ENCODE measurements around the gene RBM5. TPM values are rescaled to one million over a fixed set of nuclear protein-coding genes. Genes with fewer than 3 reads are reported as not detected.
"Not testable (repeated sequence)": the region's sequence is repeated elsewhere in the genome, so short reads cannot be mapped to it uniquely, and the experiment has no call there.

The RBM5 gene
- 100 to 1,000 TPM in 1 of 2 experiments, 10 to 100 TPM in 1; 95.2 to 107 TPM for total RNA-seq

- peaks cover 24% of the 10 kb centered on the region for H3K4me1 Mint-ChIP-seq (ENCODE audit: low read depth)
- H3K27ac Mint-ChIP-seq = peak within 1 kb of the TSS; percentile 96
- DNase-seq = peak; percentile 96
- intact Hi-C loops (cut with micrococcal nuclease) = loop anchor here (1.0 to 2.0 kb wide), 4 partner anchors 66 to 286 kb away; partner anchors contain the start of genes INKA1, RBM6 and SEMA3F
- POLR2A ChIA-PET = interaction anchor here (1.1 to 1.6 kb wide), 3 partner anchors 12 to 158 kb away, joined by 3 to 4 read pairs (median 3); partner anchors contain the start of gene GNAI2
- H3K36me3 Mint-ChIP-seq = peaks cover 33% of the 10 kb centered on the region
- H3K27me3 Mint-ChIP-seq = no peaks in the 10 kb centered on the region
- peak within 1 kb of the TSS; percentile 98 for H3K4me3 Mint-ChIP-seq
- H3K9me3 Mint-ChIP-seq = no peaks in the 10 kb centered on the region
- CTCF ChIA-PET = interaction anchor here (1.0 to 1.7 kb wide), 5 partner anchors 148 to 549 kb away, joined by 3 to 5 read pairs (median 4); partner anchors contain the start of gene INKA1
Measured at GRCh38 chr3:50088725-50089608, at the start of gene RBM5. Gene RBM5, plus strand, starts transcription at chr3:50088919. Its CDS starts 1,516 bp downstream, at chr3:50090435.

GRCh38 chr3:50044976-50045375, 43.7 kb upstream of the RBM5 start:
- Mint-ChIP-seq H3K4me1 (ENCODE audit: low read depth) (peaks cover 14% of the 10 kb centered on the region), H3K9me3 (no peaks in the 10 kb centered on the region), H3K36me3 (peaks cover 11% of the 10 kb centered on the region), H3K4me3 (no peak overlapping the region), H3K27ac (peak overlapping the region; percentile 42), H3K27me3 (no peaks in the 10 kb centered on the region)
- no peak for DNase-seq
- ChIA-PET CTCF (no interaction called here), POLR2A (no interaction called here)
- intact Hi-C loops (cut with micrococcal nuclease) = no loop called here

GRCh38 chr3:50047426-50047825, 41.3 kb upstream of the RBM5 start:
- Mint-ChIP-seq H3K36me3 (peaks cover 19% of the 10 kb centered on the region), H3K27me3 (no peaks in the 10 kb centered on the region), H3K4me1 (ENCODE audit: low read depth) (peaks cover 5% of the 10 kb centered on the region), H3K9me3 (no peaks in the 10 kb centered on the region), H3K27ac (no peak overlapping the region), H3K4me3 (no peak overlapping the region)
- ChIA-PET CTCF (no interaction called here), POLR2A (no interaction called here)
- no peak for DNase-seq
- intact Hi-C loops (cut with micrococcal nuclease) = no loop called here

DNA sequence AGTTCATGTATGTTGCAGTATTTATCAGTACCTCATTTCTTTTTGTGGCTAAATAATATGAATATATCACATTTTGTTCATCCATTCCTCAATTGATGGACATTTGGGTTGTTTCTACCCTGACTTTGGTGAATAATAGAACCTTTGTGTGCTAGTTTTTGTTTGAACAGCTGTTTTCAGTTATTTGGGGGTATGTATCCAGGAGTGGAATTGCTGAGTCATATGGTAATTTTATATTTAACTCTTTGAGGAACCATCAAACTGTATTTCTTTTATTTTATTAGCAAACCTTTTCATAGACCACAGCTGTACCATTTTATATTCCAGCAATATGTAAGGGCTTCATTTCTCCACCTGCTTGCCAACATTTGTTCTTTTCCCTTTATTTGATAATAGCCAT, 38.4 kb upstream of the RBM5 start:
- CTCF ChIA-PET = no interaction called here
- intact Hi-C loops (cut with micrococcal nuclease) = no loop called here
- H3K27me3 Mint-ChIP-seq = no peaks in the 10 kb centered on the region
- H3K36me3 Mint-ChIP-seq = peaks cover 28% of the 10 kb centered on the region
- H3K4me3 Mint-ChIP-seq = no peak overlapping the region
- no peak for DNase-seq
- no peak overlapping the region for H3K27ac Mint-ChIP-seq
- POLR2A ChIA-PET = no interaction called here
- H3K9me3 Mint-ChIP-seq = no peaks in the 10 kb centered on the region
- H3K4me1 Mint-ChIP-seq (ENCODE audit: low read depth) = peaks cover 4% of the 10 kb centered on the region

DNA sequence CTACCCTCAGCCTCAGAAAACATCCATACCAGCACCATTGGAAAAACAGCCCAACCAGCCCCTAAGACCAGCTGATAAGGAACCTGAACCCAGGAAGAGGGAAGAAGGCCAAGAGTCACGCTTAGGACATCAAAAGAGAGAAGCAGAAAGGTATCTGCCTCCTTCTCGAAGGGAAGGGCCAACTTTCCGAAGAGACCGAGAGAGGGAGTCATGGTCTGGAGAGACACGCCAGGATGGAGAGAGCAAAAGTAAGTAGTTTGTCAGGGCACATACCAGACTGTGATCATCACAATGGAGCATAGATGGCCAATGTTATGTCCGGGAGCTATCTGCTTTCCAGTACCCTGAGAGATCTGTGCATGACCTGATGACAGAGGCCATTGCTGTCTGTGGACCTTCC, 31.0 kb upstream of the RBM5 start:
- no peak for DNase-seq
- Mint-ChIP-seq H3K4me1 (ENCODE audit: low read depth) (no peaks in the 10 kb centered on the region), H3K27ac (no peak overlapping the region), H3K9me3 (no peaks in the 10 kb centered on the region), H3K36me3 (peaks cover 45% of the 10 kb centered on the region), H3K4me3 (no peak overlapping the region), H3K27me3 (no peaks in the 10 kb centered on the region)
- ChIA-PET POLR2A (no interaction called here), CTCF (no interaction called here)
- intact Hi-C loops (cut with micrococcal nuclease) = no loop called here

DNA sequence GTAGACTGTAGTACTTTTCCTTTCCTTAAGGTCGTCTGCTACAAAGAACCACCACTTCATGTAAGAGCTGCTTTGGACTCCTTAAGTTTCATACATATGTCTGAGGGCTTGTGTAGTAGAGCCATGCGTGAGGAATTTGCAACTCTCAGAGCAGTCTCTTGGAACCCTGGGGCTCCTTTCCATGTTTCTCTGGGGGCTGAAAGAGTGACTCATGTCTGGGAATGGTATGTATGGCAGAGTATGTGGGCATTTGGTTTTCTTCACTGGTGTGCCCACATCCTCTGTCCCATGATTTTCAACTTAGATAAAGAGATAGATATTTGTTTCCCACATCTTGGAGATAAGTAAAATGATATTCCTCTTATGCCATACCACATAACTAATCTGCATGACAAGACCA, 20.6 kb upstream of the RBM5 start:
- no peak for DNase-seq
- no peaks in the 10 kb centered on the region for H3K4me1 Mint-ChIP-seq (ENCODE audit: low read depth)
- H3K4me3 Mint-ChIP-seq = no peak overlapping the region
- peaks cover 40% of the 10 kb centered on the region for H3K36me3 Mint-ChIP-seq
- no peak overlapping the region for H3K27ac Mint-ChIP-seq
- ChIA-PET POLR2A (no interaction called here), CTCF (interaction anchor here (1.0 kb wide), 1 partner anchor 229 kb away, joined by 3 read pairs; no protein-coding TSS in a partner anchor)
- intact Hi-C loops (cut with micrococcal nuclease) = no loop called here
- H3K27me3 Mint-ChIP-seq = no peaks in the 10 kb centered on the region
- H3K9me3 Mint-ChIP-seq = no peaks in the 10 kb centered on the region

- DNase-seq = no peak
- ChIA-PET POLR2A (no interaction called here), CTCF (no interaction called here)
- peaks cover 16% of the 10 kb centered on the region for H3K4me1 Mint-ChIP-seq (ENCODE audit: low read depth)
- H3K27me3 Mint-ChIP-seq = no peaks in the 10 kb centered on the region
- peak overlapping the region; percentile 19 for H3K27ac Mint-ChIP-seq
- H3K36me3 Mint-ChIP-seq = peaks cover 13% of the 10 kb centered on the region
- H3K9me3 Mint-ChIP-seq = no peaks in the 10 kb centered on the region
- intact Hi-C loops (cut with micrococcal nuclease) = no loop called here
- H3K4me3 Mint-ChIP-seq = no peak overlapping the region
Measured at GRCh38 chr3:50078091-50078490, 10.6 kb upstream of the RBM5 start.

DNA sequence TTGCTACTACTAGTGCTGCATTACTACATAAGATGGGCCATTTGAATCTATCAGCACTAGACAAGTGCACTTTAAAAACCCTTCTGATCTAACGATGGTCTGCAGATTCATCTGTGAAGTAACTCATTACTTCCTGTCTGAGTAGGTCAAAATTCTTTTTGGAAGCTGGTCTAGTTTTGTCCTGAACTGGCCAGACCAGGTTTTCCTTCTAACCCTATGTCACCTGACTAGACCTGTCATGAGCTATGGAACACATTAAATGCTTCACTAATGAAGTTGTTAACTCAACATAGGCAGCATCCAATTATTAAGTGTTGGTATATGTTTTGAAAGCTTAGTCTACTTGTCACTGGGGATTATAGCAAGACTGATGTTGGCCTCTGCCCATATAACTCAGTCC, 10.1 kb upstream of the RBM5 start:
- peaks cover 19% of the 10 kb centered on the region for H3K4me1 Mint-ChIP-seq (ENCODE audit: low read depth)
- no peak overlapping the region for H3K4me3 Mint-ChIP-seq
- CTCF ChIA-PET = no interaction called here
- H3K9me3 Mint-ChIP-seq = no peaks in the 10 kb centered on the region
- peak overlapping the region; percentile 19 for H3K27ac Mint-ChIP-seq
- POLR2A ChIA-PET = no interaction called here
- H3K27me3 Mint-ChIP-seq = no peaks in the 10 kb centered on the region
- intact Hi-C loops (cut with micrococcal nuclease) = no loop called here
- DNase-seq = no peak
- H3K36me3 Mint-ChIP-seq = peaks cover 11% of the 10 kb centered on the region

DNA sequence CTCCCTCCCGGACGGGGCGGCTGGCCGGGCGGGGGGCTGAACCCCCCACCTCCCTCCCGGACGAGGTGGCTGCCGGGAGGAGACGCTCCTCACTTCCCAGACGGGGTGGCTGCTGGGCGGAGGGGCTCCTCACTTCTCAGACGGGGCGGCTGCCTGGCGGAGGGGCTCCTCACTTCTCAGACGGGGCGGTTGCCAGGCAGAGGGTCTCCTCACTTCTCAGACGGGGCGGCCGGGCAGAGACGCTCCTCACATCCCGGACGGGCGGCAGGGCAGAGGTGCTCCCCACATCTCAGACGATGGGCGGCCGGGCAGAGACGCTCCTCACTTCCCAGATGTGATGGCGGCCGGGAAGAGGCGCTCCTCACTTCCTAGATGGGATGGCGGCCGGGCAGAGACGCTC, 3.8 kb upstream of the RBM5 start:
- H3K4me3 Mint-ChIP-seq; H3K36me3 Mint-ChIP-seq; CTCF ChIA-PET; intact Hi-C loops (cut with micrococcal nuclease); H3K27me3 Mint-ChIP-seq; DNase-seq; POLR2A ChIA-PET; H3K9me3 Mint-ChIP-seq; H3K27ac Mint-ChIP-seq: not testable (repeated sequence)
- peaks cover 17% of the 10 kb centered on the region for H3K4me1 Mint-ChIP-seq (ENCODE audit: low read depth)

- intact Hi-C loops (cut with micrococcal nuclease) = loop anchor here (2.0 kb wide), 2 partner anchors 65 to 287 kb away; partner anchors contain the start of genes INKA1 and SEMA3F
- ChIA-PET CTCF (interaction anchor here (0.7 to 1.7 kb wide), 5 partner anchors 149 to 287 kb away, joined by 3 to 5 read pairs (median 4); partner anchors contain the start of gene INKA1), POLR2A (interaction anchor here (1.1 to 1.6 kb wide), 3 partner anchors 11 to 159 kb away, joined by 3 to 4 read pairs (median 3); partner anchors contain the start of gene GNAI2)
- no peaks in the 10 kb centered on the region for H3K9me3 Mint-ChIP-seq
- peaks cover 24% of the 10 kb centered on the region for H3K4me1 Mint-ChIP-seq (ENCODE audit: low read depth)
- H3K27ac Mint-ChIP-seq = peak overlapping the region; percentile 96
- no peak for DNase-seq
- H3K36me3 Mint-ChIP-seq = peaks cover 35% of the 10 kb centered on the region
- peak overlapping the region; percentile 98 for H3K4me3 Mint-ChIP-seq
- no peaks in the 10 kb centered on the region for H3K27me3 Mint-ChIP-seq
Measured at GRCh38 chr3:50089609-50089945, 858 bp downstream of the RBM5 start.

DNA sequence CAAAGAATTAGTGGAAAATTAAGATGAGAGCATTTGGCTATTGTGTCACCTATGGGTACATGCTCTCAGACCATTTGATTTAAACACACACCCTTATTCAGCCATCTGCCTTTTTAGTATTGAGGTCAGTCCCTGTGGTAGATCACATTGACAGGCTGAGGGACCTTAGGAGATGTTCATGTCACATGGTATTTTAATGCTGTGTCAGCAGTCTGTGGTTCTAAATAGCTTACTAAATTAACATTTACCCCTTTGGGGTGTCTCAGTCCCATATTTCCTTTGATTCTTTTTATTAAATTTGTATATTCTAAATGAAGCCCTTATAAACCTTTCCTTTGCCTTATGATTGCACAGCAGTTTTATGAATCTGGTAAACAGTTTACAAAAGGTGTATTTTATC, 2.3 kb downstream of the RBM5 start:
- intact Hi-C loops (cut with micrococcal nuclease) = no loop called here
- Mint-ChIP-seq H3K4me3 (no peak overlapping the region), H3K27me3 (no peaks in the 10 kb centered on the region), H3K36me3 (peaks cover 46% of the 10 kb centered on the region), H3K27ac (peak overlapping the region; percentile 28), H3K9me3 (no peaks in the 10 kb centered on the region), H3K4me1 (ENCODE audit: low read depth) (peaks cover 28% of the 10 kb centered on the region)
- POLR2A ChIA-PET = no interaction called here
- CTCF ChIA-PET = no interaction called here
- no peak for DNase-seq

- H3K9me3 Mint-ChIP-seq = no peaks in the 10 kb centered on the region
- DNase-seq = no peak
- peaks cover 65% of the 10 kb centered on the region for H3K36me3 Mint-ChIP-seq
- ChIA-PET CTCF (interaction anchor here (0.6 kb wide), 1 partner anchor 256 kb away, joined by 3 read pairs; no protein-coding TSS in a partner anchor), POLR2A (no interaction called here)
- H3K4me3 Mint-ChIP-seq = no peak overlapping the region
- peaks cover 26% of the 10 kb centered on the region for H3K4me1 Mint-ChIP-seq (ENCODE audit: low read depth)
- intact Hi-C loops (cut with micrococcal nuclease) = no loop called here
- no peaks in the 10 kb centered on the region for H3K27me3 Mint-ChIP-seq
- peak overlapping the region; percentile 9 for H3K27ac Mint-ChIP-seq
Measured at GRCh38 chr3:50095352-50095998, 6.8 kb downstream of the RBM5 start.
